GM12872 (cell line): Measurements from ENCODE around the gene SALL4.

Source experiments
- TF ChIP-seq, protein P1 (sequence below): IDR thresholded peaks from 3 replicates; pipeline ENCODE4 v1.5.1; 2011; ENCODE audit warnings: low read depth, mild to moderate bottlenecking, low read length, moderate library complexity; ENCODE audit not compliant: insufficient read depth

Gene SALL4

DNA sequence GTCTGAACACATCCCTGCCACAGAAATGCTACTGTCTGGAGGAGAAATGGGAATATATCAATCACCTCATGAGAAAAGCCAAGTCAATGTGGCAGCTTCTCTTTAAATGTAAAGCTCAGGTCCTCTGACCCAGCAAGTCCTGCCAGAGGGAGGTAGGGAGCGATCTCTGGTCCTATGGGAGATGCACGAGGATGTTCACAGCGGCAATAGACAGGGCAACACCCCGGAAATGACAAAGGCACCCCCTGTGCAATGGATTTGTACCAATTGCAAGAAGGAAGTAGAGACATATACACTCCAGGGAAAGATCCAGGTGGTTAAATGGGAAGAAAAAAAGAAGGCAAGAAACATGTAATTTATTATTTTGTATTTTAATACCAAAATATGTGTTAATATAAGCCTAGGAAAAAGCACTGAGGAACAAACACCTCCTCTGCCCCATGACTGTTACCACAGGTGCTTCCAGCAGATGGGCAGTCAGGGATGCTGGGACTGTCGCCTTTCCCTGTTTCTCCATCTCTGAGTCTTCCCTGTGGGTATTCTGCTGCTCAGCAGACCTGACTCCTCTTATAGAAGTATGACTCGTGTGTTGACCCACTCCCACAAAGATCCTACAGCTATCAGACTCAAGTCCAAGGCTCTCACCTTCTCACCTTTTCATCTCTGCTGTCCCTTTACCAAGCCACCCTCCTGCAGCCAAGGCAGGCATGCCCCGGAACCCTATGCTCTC is 55.0 kb downstream of the SALL4 start:
- TF ChIP-seq, protein P1, sequence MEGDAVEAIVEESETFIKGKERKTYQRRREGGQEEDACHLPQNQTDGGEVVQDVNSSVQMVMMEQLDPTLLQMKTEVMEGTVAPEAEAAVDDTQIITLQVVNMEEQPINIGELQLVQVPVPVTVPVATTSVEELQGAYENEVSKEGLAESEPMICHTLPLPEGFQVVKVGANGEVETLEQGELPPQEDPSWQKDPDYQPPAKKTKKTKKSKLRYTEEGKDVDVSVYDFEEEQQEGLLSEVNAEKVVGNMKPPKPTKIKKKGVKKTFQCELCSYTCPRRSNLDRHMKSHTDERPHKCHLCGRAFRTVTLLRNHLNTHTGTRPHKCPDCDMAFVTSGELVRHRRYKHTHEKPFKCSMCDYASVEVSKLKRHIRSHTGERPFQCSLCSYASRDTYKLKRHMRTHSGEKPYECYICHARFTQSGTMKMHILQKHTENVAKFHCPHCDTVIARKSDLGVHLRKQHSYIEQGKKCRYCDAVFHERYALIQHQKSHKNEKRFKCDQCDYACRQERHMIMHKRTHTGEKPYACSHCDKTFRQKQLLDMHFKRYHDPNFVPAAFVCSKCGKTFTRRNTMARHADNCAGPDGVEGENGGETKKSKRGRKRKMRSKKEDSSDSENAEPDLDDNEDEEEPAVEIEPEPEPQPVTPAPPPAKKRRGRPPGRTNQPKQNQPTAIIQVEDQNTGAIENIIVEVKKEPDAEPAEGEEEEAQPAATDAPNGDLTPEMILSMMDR = no peak

GRCh38 chr20:51745804-51746203 is 56.5 kb downstream of the SALL4 start:
- TF ChIP-seq, protein P1 = no peak

GRCh38 chr20:51740838-51741237 is 61.5 kb downstream of the SALL4 start:
- TF ChIP-seq, protein P1 = no peak

- TF ChIP-seq, protein P1 = no peak
These were observed 62.5 kb downstream of the SALL4 start for GRCh38 chr20:51739722-51740249.

GRCh38 chr20:51738877-51739447 is 63.4 kb downstream of the SALL4 start:
- TF ChIP-seq, protein P1 = no peak

- TF ChIP-seq, protein P1 = no peak
These were observed 65.4 kb downstream of the SALL4 start for GRCh38 chr20:51736947-51737346.

DNA sequence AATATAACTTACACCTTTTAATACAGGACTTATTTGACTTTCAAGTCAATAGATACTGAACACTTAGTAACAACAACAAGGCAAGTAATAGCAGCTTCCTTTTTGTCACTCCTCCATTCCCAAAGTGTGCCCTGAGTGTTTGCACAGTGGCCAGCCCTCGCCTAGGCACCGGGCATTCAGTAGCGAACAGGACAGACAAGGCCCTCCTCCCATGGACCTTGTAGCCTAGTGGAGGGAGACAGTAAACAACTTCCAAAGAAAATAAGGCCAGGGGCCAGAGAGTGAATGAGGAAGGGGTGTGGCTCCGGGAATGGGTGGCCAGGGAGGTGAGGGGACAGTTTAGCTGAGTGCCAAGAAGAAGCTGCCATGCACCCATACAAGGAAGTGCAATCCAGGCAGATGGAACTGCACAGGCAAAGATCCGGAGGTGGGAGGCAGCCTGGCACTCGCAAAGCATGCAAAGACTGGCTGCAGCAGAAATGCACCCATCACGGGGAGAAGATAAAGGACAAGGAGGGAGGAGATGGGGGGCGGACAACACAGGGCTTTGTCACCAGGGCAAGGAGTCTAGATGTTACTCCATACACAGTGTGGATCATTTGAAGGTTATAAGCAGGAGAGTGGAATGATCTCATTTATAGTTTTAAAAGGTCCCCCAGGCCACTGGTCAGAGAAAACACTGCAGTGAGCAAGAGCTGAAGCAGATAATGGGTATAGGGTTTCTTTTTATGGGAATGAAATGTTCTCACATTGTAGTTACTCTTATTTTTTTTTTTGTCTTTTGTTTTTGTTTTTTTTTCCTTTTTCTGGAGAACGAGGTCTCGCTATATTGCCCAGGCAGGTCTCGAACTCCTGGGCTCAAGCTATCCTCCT is 66.4 kb downstream of the SALL4 start:
- TF ChIP-seq, protein P1 = no peak
